HG03520 (cell line): ENCODE data around the gene CPEB1.

Source experiments
- ATAC-seq: cut with Tn5 transposase; IDR thresholded peaks from one replicate; pipeline ENCODE4 v1.9.1; 2021; ENCODE audit warnings: mild to moderate bottlenecking, moderate library complexity; ENCODE audit not compliant: unreplicated experiment

The CPEB1 gene

DNA sequence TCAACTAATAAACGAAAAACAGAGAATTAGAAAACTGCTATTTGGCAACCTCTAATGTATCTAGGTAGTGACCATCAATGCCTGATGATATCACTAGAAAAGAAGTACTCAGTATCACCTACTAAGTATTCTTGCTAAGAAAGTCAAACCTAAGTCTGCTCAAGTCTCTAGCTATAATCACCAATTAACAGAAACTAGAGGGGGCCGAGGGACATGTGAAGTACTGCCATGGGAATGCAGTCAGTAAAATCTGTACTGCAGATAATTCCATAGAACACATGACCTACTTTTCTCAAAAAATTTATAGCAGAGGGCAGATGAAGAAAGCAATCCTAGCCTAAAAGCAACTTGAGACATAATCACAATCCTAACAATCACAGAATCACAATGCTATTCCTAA lies 51.4 kb downstream of the CPEB1 start:
- ATAC-seq: no peak

DNA sequence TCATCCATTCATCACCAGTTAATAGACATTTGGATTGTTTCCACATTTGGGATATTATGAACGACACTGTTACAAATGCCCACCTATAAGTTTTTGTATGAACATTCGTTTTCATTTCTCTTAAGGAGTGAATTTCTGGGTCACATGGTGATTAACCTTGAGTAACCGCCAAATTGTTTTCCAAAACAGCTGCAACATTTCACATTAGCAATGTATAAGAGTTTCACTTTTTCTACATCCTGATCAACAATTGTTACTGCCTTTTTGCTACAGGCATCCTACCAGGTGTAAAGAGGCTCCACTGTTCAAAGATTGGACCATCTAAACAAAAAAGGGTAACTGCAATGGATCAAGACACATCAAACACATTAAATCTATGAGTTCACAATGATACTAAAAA lies 52.0 kb downstream of the CPEB1 start:
- ATAC-seq: no peak

DNA sequence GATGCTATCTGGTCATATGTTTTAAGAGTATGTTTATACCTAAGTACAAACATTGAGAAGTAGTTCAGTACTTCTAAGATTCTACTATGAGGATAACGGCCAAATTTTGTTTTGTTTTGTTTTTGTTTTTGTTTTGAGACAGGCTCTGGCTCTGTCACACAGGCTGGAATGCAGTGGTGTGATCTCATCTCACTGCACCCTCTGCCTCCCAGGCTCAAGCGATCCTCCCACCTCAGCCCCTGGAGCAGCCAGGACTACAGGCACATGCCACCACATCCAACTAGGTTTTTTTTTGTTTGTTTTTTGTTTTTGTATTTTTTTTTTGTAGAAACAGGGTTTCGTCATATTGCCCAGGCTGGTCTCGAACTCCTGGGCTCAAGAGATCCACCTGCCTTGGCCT lies 59.4 kb downstream of the CPEB1 start:
- no peak for ATAC-seq

DNA sequence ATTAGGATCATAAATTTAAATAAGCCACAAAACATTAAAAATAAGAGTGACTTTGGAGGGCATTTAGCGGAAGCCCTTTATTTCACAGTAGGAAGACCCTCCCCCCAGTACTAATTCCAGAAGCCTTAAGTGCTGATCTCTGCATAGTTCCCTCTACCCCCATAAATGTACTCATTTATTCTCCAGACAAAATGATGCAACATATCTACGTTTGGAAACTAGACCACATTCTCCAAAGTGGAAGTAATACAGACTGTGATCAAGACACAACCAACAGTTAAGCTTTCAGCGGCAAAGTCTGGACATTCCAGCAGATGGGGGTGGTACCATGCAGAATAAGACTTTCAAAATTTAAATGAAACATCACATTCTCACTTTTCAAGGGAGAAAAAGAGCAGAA lies 62.1 kb downstream of the CPEB1 start:
- no peak for ATAC-seq

- no peak for ATAC-seq
Observed at GRCh38 chr15:82580713-82581112, 66.5 kb downstream of the CPEB1 start.

- no peak for ATAC-seq
Observed at GRCh38 chr15:82575335-82575734, 71.8 kb downstream of the CPEB1 start.

DNA sequence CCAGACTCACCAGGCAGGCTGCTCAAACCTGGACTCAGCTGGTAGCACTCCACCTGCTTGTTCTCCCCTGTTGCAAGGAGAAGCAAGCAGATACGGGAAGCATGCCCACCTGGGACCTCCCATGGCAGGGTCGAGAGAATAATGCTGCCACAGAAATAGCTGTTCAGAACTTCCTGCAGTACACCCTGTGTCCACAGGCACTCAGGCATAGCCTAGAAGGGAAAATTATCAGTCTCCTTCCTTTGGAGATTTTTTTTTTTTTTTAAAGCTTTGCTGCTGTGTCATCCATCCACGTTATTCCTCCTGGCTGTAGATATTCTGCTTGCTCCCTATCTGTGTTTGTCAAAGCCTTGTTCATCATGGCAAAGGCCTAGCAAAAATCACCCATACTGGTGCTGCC lies 74.2 kb downstream of the CPEB1 start:
- no peak for ATAC-seq

DNA sequence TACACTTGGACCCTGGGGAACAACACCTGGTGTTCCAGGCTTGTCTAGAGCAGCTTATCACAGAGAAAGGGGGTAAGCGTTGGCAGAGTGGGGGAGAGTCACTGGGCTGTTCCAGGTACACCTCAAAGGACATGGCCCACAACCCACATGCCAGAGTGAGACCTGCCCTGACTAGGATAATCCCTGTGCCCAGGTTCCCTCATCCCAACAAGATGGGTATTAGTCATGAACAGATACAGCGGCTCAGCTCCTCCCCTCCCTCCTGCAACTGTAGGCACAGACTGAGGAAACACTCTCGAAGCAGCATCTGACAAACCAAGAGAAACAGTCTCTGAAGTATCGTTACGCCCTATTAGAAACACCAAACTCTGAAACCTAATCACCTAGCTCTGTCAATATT lies 74.9 kb downstream of the CPEB1 start:
- ATAC-seq: no peak

DNA sequence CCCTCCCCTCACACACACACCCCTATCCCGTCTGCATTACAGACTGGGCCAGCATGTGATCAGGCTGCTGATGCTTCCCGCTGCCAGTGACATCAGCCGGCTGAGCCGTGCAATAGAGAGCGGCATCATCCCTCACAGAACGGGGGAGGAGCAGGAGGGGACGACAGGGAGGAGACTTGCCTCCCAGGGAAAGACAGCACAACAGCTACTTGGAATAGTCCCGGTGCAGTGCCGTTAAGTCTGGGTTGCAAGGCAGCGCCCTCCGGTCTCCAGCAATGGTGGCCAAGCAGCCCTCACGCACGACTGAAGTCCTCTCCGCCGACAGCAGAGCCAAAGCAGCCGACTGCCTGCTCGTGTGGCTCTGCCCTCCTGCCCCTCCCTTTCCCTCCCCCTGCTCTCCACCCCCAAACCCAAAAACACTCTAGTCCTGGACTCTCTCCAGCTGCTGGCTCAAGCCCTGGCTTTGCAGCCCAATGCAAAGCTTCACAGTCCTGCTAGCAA lies 75.4 kb downstream of the CPEB1 start:
- ATAC-seq: no peak

- no peak for ATAC-seq
Observed at GRCh38 chr15:82570721-82571508, 76.2 kb downstream of the CPEB1 start.

DNA sequence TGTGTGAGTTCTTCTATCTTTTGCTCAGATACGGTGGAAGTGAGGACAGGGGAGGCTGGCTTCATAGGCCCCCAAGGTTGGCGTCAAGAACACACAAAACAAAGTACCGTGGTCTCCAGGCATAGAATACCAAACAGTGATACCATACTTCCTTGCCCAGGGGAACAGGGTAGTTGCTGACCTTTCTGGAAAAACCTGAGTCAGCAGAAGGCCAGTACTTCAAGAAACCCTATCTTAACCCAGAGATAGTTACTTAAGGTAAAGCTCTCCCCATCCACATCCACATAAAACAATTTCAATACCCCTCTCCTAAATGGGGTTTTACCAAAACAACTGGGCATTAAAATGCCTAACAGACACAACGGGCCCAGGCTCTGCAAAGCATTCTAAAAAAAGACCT lies 77.3 kb downstream of the CPEB1 start:
- no peak for ATAC-seq

DNA sequence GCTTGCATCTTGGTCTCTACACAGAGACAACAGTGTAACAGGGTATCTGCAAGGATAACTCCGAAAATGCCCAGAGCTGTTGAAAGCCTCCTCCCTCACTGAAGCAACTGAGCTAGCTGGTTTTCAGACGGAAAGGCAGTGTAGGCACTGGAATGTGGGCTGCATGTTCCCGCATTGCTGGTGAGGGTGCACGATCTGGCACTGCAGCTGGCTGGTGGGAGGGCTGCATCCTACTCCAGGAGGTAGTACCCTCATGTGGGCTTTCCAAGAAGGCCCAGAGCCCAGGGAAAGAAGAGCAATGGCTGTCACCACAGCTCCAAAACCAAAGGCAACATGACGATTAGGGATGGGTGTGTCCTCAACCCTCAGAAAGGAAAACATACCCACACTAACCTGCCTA lies 78.2 kb downstream of the CPEB1 start:
- ATAC-seq: no peak

- no peak for ATAC-seq
Observed at GRCh38 chr15:82567661-82568060, 79.5 kb downstream of the CPEB1 start.

DNA sequence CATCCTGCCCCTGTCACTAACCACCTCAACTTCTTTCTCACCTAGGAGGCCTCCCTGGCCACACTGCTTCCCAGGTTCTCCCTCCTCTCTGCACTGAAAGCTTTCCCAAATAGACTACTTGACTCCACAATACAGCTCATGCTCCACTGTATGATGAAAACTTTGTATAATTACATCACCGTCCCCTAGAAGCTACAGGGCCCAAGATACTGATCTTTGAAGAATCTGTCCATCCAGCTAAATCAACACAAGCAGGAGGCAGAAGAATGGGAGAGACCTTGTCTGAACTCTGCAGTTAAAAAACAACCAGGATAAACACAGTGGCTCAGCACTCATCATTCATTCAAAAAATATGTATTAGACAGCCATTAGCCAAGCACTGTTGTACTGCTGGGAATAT lies 80.5 kb downstream of the CPEB1 start:
- ATAC-seq: no peak

- ATAC-seq: no peak
Observed at GRCh38 chr15:82558502-82558901, 88.7 kb downstream of the CPEB1 start.

DNA sequence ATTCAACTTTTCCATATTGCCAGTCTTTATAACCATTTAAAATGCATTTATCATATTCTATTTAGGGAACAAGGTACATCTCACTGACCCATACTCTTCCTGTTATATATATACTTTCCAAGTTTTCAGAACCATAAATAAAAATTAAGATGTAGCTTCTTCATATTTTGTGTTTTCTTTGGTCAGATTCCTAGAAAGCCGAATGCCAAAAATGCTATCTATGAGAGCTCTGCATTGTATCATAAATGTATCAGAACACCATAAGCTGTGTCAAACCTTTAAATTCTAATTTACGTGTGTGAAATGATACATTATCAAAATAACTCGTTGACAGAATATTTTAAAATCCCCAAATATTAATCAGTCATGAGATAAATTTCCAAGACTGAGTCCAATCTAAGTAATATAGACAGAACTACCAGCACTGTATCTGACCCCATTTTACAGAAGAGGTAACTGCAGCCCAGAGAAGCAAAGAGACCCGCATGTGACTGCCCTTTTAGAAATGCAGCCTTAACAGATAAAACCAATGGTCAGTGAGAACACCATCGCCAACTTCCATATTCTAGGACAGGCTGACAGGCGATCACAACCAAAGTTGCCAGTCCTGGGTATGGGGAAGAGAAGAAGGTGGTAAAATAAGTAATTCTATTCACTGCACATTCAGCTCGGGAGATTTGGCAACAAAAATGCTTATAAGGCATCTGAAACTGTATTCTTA lies 90.7 kb downstream of the CPEB1 start:
- ATAC-seq: no peak

GRCh38 chr15:82554849-82555248 lies 92.3 kb downstream of the CPEB1 start:
- no peak for ATAC-seq

DNA sequence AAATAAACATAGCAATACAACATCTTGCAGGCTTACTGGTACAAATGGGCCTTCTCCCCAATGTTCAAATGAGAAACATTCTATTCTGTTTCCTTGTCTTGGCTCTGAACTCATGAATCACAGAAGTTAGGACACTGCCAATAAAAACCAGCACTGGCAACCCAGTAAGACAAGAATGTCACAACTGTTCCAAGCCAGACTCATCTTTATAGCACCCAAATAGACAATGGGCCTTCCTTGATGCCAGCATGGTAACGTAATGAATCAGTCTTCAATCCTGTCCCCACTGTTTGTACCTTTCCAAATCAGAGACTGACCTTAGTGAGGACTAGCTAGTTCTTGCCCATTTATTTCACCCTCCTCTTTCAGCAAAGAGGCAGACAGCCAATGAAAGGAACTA lies 92.8 kb downstream of the CPEB1 start:
- no peak for ATAC-seq

- no peak for ATAC-seq
Observed at GRCh38 chr15:82553846-82554245, 93.3 kb downstream of the CPEB1 start.

GRCh38 chr15:82552861-82553260 lies 94.3 kb downstream of the CPEB1 start:
- ATAC-seq: no peak

DNA sequence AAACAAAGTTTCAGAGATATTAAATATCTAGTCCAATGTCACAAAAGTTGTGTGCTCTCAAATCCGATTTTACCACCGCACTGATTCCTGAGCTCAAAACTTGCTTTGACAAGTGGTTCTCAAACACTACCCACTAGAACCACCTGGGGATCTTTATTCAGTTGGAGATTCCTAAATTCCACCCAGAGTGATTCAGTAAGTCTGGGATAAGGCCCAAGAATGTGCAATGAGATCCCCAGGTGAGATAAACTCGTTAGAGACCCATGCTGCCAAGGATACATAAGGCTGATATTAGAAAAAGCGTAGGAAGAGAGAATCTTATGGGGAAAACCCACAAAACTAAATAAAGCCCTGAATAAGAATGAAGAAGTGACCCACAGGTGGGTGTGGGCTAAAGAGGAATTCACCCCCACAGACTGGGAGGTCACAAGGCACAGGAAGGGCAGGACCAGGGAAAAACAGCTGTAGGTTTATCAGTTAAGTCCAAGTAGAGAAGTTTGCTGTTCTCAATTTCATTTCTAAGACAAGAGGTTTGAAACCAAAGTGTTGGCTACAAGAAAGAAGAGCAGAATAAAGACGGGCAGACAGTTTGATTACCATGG lies 95.4 kb downstream of the CPEB1 start:
- ATAC-seq: no peak

- no peak for ATAC-seq
Observed at GRCh38 chr15:82549199-82549665, 97.9 kb downstream of the CPEB1 start.
